Stimulated activated CD4-positive, alpha-beta T cell treated with anti-CD3 and anti-CD28 coated beads, Interleukin-1b, Interleukin-23, amount 100 ng/mL, for 48 hours (primary cell): ENCODE data around the gene ADAMTS19.

Source experiments
- DNase-seq: peaks from one replicate; pipeline ENCODE4 v3.0.0-alpha.2; 2020

ADAMTS19 gene

DNA sequence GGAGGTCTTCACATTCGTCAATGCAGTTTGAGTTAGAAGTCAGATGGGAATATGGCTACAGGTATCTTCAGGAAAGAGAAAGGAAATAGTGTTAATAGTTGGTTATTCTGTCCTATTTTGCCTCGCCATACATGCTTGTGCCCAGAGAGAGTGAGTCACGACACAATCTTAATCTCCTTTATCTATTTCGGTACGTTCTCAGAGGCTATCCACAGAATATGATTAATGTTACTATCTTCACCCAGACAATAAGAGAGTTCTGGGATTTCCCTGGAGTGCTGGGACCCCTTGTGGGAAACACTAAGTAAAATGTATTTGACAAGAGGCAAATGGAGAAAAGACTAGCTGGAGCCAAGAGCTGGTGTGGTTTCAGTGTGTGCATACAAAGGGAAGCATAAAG is 313.3 kb downstream of the ADAMTS19 start:
- no peak for DNase-seq

DNA sequence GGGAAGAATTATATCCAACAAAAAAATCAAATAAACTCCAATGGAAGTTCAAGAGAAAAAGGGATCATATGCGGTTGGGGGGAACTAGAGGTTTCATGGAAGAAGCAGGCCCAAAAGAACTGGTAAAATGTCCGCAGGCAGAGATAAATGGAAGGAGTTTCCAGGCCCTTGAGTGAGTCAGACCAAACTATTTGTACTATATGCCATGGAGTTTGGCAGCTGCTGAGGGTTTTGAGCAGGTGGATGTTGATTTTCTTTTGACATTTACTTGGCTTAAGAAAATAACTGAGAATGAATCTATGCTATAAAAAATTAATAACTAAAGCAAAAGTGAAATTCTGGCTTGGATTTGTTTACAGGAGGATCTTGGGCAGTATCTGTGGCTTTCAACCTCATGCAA is 321.5 kb downstream of the ADAMTS19 start:
- DNase-seq = no peak
